Dermis microvascular lymphatic vessel endothelial cell (primary cell): ENCODE results near the gene FIBIN. TPM values are rescaled to one million over a fixed set of nuclear protein-coding genes. Genes with fewer than 3 reads are reported as not detected.
"Not testable (repeated sequence)": the region's sequence is repeated elsewhere in the genome, so short reads cannot be mapped to it uniquely, and the experiment has no call there.

Experiments used
- DNase-seq, 2 donors: peaks; one replicate each; pipeline versions ENCODE4 v3.0.0 to v3.0.0-alpha.2; 2010; ENCODE audit warnings: low read depth in 2 of 2
- total RNA-seq: library from RNA; depleted of rRNA; stranded (reverse); fragments of >200 nt; gene quantifications from 2 replicates; pipeline ENCODE4 v1.2.1, GENCODE V29; 2014

FIBIN gene
- total RNA-seq = not detected in 2 replicates

- DNase-seq = no peak
These were observed at the start of gene FIBIN for GRCh38 chr11:26993965-26994457. TSS of gene FIBIN (plus strand) at chr11:26994112. CDS start at chr11:26994527, 415 bp downstream.

GRCh38 chr11:26944866-26945664 lies 48.8 kb upstream of the FIBIN start:
- no peak for DNase-seq

GRCh38 chr11:26946257-26946716 lies 47.6 kb upstream of the FIBIN start:
- DNase-seq = no peak

- DNase-seq = no peak
These were observed 46.5 kb upstream of the FIBIN start for GRCh38 chr11:26947379-26947844.

GRCh38 chr11:26947904-26948639 lies 45.8 kb upstream of the FIBIN start:
- DNase-seq = no peak

GRCh38 chr11:26948881-26949280 lies 45.0 kb upstream of the FIBIN start:
- DNase-seq = no peak

GRCh38 chr11:26949846-26950245 lies 44.1 kb upstream of the FIBIN start:
- DNase-seq = no peak

- DNase-seq = no peak
These were observed 43.6 kb upstream of the FIBIN start for GRCh38 chr11:26950260-26950719.

GRCh38 chr11:26951809-26952515 lies 42.0 kb upstream of the FIBIN start:
- DNase-seq = no peak

GRCh38 chr11:26953770-26954392 lies 40.0 kb upstream of the FIBIN start:
- no peak for DNase-seq

GRCh38 chr11:26958005-26958701 lies 35.8 kb upstream of the FIBIN start:
- DNase-seq = no peak

- no peak for DNase-seq
These were observed 35.2 kb upstream of the FIBIN start for GRCh38 chr11:26958702-26959049.

- DNase-seq = no peak
These were observed 33.6 kb upstream of the FIBIN start for GRCh38 chr11:26960281-26960680.

GRCh38 chr11:26963764-26964163 lies 30.1 kb upstream of the FIBIN start:
- DNase-seq = no peak

GRCh38 chr11:26964339-26964738 lies 29.6 kb upstream of the FIBIN start:
- no peak for DNase-seq

- not testable (repeated sequence) for DNase-seq
These were observed 28.9 kb upstream of the FIBIN start for GRCh38 chr11:26964847-26965485.

GRCh38 chr11:26971961-26972360 lies 22.0 kb upstream of the FIBIN start:
- no peak for DNase-seq

- DNase-seq = no peak
These were observed 19.7 kb upstream of the FIBIN start for GRCh38 chr11:26974069-26974783.

GRCh38 chr11:26974996-26975395 lies 18.9 kb upstream of the FIBIN start:
- DNase-seq = no peak

- DNase-seq = no peak
These were observed 17.5 kb upstream of the FIBIN start for GRCh38 chr11:26976389-26976788.
